ENCODE results near the gene MFNG.
"Not testable (repeated sequence)": the region's sequence is repeated elsewhere in the genome, so short reads cannot be mapped to it uniquely, and the experiment has no call there.

The MFNG gene

DNA sequence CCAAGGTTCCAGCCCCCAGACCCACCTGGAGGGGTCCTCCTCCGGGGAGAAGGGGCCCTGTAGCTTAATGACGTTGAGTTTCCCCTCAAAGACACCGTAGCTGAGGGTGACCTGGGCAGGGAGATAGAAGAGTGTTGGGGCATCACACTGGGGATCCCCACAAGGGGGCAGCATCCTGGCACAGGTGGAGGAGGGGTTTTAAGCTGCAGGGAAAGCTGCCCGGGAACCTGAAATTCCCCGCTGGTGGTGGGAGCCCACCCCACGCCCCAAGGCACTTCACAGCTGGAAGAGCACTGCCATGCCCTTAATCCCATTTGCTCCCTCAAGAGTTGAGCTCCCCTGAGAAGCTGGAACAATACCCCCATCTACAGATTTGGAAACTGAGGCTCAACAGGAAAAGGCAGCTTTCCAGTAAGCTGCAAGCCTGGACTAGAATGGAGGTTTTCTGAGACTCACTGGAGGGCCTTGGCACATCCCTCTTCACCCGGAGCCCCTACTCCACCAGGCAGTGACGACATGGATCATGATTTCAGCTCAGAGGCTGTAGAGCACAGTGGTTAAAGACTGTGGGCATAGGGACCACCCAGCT is 13.7 kb downstream of the MFNG start:
- DNase-seq: peak; percentile 68

DNA sequence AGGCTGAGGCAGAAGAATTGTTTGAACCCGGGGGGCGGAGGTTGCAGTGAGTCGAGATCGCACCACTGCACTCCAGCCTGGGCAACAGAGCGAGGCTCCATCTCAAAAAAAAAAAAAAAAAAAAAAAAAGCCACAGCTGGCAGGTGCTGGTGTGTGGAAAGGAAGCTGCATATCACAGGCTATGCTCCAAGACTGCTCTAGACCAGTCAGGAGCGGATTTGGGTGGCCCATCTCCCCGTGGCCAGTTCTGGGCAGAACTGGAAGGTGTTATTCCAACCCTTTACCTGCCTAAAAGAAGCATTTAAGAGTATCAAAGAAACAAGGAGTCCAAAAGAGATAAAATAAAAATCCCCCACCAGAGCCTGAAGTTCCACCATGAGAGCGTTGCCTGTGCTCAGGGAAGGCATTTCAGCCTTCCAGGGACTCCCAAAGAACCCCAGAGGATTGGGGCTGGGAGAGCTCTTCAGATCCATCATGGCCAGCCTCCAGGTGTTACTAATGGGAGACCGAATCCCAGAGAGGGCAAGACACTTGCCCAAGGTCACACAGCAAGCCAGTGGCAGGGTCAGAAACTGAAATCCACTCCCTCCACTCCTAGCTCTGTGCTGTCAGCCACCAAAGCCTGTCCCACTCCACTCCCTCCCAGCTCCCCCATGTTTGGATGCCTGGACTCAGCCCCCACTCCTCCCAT is 14.3 kb downstream of the MFNG start:
- no peak for DNase-seq

DNA sequence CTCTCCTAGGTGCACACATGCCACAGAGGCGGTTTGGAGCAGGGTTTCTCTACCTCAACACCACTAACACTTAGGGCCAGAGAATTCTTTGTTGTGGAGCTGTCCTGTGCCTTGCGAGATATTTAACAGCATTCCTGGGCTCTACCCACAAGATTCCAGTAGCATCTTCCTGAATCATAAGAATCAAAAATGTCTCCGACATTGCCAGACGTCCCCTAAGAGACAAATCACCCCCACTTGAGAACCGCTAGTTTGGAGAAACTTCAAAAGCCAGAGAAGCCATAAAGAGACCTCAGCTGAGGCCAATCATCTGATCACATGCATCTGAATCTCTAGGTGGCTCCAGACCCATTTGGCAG is 16.1 kb downstream of the MFNG start:
- DNase-seq: no peak

DNA sequence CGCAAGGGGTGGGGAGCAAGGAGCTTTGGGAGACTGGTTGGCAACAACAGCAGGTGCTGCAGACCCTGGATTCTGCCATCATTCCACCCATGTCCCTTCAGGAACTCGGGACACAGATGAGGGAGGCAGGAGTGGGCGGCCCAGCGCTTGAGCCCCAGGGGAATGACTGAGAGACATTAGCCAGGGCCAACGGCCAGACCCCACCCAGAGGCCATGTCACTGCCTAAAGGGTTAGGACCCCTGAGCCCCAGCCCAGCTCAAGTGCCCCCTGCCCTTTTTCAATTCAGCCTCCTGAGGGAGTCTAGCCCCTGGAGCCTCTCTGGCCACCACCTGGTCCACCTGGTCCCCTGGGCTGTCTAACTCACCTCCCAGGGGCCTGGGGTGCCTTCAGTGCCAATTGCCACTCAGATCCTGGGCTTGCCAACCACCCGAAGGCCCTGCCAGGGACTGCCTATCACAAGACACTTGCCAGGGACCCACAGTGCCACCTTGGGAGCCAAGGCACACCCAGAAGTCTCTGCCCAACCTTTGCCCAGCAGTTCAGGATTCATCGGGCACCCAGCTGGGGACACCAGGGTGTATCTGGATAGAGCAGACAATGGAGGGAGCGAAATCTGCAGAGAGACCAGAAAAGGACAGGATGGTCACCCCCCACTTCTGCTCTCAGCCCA is 16.6 kb downstream of the MFNG start:
- DNase-seq: no peak

DNA sequence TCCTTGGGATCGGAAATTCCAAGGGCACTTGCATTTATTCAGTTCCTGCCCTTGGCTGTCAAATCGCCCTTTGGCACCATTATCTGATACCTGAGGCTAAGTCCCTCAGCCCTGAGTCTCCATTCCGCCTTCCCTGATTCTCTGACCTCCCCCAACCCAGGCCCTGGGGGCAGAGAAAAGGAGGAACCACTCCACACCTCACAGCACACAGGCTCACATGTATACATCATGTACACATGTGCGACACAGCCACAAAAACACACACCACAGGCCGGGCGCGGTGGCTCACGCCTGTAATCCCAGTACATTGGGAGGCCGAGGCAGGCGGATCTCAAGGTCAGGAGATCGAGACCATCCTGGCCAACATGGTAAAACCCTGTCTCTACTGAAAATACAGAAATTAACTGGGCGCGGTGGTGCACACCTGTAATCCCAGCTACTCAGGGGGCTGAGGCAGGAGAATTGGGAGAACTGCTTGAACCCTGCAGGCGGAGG is 17.9 kb downstream of the MFNG start:
- not testable (repeated sequence) for DNase-seq

DNA sequence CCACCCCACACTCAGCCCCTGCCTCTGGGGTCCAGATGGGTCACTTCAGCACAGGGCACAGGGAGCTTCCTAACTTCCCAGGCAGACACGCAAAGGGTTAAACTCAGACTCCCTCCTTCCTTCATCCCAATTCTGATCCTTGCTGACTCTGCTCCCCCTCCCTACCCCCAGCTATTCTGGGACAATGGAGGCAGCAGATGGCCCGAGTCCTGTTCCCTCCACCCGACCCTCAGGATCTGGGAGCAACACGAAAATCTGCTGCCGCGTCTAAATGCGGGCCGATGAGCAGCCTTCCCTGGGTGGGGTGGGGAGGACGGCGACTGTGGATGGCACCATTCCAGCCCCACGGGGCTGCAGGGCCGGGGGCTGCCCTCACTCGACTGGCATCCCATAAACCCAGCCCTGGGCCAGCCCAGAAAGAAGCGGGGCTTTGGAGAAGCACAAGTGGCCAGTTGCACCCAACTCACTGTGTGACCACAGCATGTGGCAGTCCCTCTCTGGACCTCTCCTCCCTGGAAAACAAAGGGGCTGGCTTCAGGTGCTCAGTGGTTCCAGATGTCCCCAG is 18.7 kb downstream of the MFNG start:
- no peak for DNase-seq

DNA sequence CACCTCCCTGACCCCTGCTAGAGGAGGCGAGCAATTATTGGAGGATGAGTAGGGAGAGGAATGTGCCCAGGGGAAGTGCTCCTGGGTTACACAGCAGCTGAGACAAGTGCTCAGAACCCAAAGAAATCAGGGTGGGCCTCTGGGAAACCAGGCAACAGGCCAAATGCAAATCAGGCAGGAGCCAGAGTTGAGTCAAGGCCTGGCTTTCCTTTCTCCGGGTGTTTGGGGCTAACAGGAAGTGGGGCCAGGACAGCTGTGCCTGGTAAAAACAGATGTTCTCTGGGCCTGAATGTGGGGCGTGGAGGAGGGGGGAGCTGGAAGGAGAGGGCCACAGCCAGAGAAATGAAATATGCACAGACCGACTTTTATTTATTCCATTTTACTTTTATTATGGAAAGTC is 22.0 kb downstream of the MFNG start:
- DNase-seq: no peak

DNA sequence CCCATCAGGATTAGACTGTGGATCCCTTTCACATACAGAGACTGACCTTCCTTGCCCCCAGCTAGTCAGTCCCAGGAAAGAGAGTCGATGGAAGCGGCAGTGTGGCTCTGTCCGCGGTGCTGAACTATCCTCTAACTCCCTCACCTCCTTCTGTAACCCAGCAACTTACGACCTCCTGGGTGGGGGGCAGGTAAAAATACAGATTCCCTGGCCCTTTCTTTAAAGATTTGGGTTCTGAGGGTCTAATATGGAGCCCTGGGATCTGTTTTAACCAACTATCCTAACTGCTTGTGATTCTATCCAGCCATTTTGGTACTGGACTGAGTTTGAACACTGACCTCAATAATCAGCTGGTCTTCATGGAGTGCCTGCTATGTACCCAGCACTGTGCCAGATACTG is 23.2 kb downstream of the MFNG start:
- no peak for DNase-seq

DNA sequence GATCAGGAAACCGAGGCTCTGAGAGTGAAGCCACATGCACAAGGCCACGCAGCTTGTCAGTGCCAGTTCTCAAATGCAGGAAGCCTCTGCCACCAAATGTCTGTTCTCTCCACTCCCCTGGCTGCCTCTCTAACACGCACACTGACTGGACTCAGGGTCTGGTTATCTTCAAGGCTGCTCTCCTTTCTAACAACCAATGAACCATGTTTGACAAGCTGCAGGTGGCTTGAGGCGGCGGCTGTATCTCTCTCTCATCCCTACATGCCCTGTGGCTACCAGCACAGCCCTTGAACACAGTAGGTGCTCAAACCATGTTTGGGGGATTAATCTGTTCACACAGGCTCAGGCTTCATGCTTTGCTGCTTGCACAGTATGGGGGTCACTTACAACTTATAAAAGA is 23.7 kb downstream of the MFNG start:
- no peak for DNase-seq

DNA sequence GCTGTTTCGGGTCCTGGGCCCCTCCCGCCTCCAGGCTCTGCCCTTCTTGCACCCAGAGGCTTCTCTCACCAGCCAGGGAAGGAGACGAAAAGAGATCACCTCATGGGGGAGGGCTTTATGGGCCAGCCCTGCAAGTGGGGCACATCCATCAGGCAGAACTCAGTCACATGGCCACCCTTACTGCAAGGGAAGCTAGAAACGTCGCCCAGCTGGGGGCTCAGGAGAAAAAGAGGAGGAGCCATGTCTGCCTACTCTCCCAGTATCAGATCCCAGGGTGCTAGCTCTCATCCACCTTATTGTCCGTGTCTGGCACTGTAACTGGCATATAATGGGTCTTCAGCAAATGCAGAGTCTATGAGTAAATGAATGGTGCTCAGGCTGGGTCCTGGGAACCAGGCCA is 24.2 kb downstream of the MFNG start:
- no peak for DNase-seq

DNA sequence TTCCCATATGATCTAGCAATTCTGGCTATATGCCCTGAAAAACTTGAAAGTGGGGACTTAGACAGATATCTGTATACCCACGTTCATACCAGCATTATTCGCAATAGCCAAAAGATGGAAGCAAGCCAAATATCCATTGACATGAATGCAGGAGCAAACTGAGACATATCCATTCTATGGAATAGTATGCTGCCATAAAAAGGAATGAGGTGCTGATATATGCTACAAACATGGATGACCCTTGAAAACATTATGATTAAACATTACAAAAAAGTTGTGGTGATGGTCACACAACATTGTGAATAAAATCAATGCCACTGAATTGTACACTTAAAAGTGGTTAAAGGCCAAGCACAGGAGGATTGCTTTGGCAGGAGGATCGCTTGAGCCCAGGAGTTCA is 25.5 kb downstream of the MFNG start:
- DNase-seq: no peak

DNA sequence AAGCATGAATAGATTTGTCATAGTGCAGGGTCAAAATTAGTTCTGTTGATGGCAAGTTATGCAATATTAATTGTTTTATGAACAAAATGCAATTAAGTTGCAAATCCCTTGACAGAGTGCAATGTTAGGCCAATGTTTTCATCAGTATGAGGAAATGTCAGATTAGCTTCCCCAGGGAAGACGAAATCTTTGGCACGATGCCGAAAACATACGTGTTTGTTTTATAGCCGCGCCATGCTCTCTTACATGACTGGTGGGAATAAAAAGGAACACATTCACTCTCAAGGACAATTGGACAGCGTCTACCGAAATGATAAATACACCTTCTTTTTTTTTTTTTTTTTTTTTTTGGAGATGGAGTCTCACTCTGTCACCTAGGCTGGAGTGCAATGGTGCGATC is 27.0 kb downstream of the MFNG start:
- no peak for DNase-seq

DNA sequence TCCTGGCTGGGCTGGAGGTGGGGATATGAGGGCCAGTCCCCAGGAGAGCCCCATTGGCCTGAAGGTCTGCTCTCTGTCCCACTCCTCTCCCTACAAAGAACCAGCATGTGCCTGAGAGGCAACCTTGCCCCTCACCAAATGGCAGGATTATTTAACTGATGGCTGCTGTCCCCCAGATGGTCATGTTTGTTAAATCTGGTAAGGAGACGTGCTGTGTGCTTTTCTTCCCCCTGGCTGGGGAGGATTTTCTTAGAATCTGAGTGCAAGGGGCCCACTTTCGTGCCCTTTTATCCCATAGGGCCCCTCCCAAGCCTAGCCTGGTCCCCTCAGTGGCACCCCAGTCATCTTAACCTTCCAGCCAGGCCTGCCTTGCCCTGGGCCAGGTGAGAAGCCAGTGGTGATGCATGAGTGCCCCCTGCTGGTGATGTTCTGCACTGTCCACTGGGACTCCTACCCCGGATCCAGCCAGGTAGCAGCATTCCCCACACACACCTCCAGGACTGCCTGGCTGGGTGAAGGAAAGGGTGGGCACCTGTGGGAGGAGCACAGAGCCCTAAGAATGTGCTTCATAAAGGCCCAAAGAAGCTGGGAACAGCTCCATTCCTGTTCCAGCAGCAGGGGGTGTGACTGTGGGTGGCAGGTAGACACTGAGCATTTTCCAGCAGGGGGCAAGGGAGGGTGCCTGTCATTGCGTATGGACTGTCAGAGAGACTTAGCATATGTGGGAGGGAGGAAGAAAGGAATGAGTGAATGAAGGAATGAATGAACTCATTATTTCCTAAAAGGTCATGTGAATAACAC is 28.9 kb downstream of the MFNG start:
- peak; percentile 97 for DNase-seq

DNA sequence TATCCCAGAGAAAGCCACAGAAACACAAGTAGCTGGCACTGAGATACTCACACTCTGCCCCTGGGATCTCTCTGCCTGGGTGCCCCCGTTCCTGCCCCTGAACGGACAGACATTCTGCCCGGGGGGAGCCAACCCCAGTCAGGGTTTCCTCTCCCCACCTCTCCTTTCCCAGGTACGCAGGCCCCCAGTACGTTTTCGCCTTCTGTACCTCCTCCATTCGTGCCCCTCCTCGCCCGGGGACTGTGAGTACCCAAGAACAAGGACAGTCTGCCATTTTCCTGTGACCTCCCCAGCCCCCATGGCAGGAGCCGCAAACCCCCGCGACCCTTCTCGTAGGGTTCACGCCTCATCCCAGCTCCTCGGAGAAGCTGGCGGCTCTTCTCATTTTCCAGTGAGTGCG is 29.8 kb downstream of the MFNG start:
- DNase-seq: no peak

DNA sequence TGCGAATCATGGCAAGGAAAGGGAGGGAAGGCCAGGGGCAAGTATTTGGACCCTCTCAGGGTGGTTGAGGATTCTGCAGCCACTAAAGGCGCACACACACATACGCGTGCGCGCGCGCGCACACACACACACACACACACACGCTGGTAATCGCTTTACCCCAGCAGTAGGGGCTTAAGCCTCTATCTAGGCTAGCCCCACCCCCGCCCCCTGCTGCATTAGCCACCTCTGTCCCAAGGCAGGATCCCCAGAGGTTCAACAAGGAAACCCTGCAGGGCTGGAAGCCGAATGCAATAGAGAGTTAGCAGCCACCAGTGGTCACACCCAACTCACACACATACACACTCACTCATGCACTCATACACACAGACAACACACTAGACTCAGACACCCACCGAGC is 30.3 kb downstream of the MFNG start:
- no peak for DNase-seq

DNA sequence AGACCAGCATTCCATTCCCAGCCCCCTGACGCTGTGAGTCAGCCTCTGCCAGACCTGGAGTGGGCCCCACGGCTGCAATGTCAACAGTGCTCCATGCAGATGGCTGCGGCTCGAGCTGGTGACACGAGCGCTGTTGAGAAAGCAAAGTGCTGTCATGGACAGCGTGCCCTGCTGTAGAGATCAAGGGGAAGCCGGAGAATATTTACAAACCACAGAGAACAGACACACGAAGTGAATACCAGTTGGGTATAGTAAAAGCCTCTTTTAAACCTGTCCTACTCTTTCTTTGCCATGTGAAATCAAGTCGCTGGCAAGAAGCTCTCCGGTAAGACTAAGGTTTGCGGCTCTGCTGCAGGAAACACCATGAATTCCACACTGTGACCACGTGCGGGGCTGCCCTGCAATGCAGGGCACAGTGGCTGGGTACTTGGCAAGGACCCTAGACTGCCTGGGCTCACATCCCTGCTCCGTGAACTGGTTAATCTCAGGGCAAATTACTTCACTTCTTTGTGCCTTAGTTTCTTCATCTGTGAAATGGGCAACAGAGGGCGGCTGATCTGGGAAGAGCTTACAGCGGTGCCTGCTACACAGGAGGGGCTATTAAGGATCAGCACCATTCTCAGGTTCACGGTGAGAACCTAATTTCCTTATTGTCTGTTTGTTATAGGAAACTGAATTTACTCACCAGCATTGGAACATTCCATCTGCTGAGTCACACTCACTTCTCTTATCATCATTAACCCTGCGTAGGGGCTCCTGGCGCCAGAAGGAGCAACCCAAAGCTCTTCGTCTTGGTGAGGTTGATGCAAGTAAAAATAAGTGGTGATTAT is 31.1 kb downstream of the MFNG start:
- DNase-seq: no peak

DNA sequence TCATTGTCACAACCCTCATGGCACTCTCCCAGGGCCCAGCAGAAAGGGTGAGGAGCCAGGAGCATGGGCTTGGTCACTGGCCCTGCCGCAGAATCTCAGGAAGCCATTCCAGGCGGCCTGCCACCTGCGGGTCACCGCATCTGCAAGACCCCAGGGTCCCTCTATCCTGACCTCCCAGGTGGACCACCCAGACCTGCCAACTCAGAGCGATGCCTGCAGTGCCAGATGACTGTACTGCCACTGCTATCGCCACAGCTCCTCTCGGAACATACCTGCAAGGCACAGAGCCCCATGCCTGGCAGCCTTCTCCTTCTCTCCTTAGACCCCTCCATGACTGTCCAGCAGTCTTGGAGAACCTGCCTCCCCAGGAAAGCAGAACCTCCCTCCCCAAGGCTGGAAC is 32.5 kb downstream of the MFNG start:
- no peak for DNase-seq

DNA sequence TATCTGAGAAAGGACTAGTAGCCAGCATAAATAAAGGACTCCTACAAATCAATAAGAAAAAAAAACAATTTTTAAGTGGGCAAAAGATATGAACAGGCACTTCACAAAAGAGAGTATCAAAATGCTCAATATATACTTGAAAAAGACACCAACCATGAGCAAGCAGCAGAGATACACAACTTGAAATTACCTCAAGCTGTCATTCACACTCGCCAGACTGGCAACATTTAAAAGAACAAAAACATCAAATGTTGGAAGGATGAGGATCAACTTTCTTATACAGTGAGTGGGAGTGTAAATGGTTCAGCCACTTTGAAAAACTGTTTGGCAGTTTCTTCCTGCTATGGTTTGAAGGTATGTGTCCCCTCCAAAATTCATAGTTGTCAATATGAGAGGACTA is 35.0 kb downstream of the MFNG start:
- DNase-seq: no peak

DNA sequence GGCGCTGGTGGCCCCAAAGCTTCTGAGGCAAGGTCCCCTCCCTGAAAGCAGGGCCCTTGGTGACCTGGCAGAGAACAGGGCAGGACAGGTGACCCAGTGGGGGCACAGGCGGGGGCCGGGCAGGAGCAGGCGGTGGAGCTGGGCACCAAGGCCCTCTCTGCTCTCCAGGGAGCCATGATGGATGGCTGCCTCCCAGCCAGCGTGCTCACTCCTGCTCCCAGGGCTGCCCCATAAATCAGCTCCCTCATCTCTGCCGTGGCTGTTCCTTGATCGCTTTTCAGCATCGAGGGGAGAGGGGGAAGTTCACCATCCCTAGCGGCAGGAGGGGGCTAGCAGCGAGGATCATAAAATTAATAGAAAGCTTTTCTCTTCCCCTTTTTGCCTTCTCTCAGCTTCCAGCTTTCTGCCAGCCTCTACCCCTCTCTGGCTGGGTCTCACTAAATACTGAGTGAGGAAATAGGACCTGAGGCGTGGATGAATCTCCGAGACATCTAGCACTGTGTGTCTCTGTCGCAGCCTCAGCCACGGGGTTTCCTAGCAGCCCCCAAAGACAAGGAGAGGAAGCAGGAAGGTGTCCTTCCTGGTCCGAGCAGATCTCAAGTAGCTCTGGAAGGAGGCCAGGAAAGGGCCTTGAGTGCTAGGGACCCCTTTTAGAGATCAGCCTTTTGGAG is 36.7 kb downstream of the MFNG start:
- DNase-seq: no peak

DNA sequence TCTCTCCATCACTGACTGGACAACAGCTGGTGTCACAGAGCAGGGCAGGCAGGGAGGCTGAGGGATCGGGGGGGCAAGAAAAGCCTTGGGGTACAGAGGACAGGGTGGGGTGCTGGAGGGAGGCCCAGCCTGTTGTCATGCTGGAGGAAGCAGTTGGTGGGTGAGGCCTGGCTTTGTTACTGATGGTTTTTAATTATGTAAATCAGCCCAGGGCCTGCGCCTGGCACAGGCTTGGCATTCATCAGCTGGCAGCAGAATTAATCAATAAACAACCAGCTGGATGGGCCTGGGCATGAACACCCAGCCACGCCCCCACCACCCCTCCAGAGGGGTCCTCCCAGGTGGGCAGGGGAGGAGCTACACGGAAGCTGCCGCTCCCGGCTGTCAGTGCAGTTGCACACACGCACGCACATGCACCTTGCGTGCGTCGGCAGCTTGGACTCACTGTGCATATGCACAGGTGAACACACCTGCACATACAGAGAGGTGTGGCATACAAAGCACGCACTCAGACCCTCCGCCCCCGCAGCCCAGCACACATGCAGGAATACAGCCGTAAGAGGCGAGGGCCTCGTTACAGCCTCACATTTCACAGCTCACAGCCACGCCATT is 37.6 kb downstream of the MFNG start:
- DNase-seq: no peak

DNA sequence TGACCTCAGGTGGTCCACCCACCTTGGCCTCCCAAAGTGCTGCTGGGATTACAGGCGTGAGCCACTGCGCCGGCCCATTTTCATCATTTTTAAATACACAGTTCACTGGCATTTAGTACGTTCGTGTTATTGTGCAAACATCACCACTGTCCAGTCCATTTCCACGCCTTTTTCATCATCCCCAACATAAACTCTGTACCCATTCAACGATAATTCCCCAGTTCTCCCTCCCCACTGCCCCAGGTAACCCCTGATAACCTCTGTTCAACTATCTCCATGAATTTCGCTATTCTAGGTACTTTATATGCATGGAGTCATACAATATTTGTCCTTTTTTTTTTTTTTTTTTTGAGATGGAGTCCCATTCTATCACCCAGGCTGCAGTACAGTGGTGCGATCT is 40.7 kb downstream of the MFNG start:
- DNase-seq: no peak

Data from activated CD8-positive, alpha-beta memory T cell treated with anti-CD3 and anti-CD28 coated beads, Interleukin-2, amount 50 U/mL, for 48 hours (primary cell).